AG09319 (cell line): ENCODE results near the gene ZNF385D.

ENCODE experiments used
- DNase-seq: peaks from one replicate; pipeline ENCODE4 v3.0.0-alpha.2; 2010; ENCODE audit warnings: low read depth; ENCODE audit errors: extremely low read depth
- TF ChIP-seq, protein P1 (sequence below): IDR thresholded peaks from 2 replicates; pipeline ENCODE4 v1.5.1; 2011; ENCODE audit warnings: low read depth, mild to moderate bottlenecking, inconsistent platforms, low read length, moderate library complexity

The ZNF385D gene

DNA sequence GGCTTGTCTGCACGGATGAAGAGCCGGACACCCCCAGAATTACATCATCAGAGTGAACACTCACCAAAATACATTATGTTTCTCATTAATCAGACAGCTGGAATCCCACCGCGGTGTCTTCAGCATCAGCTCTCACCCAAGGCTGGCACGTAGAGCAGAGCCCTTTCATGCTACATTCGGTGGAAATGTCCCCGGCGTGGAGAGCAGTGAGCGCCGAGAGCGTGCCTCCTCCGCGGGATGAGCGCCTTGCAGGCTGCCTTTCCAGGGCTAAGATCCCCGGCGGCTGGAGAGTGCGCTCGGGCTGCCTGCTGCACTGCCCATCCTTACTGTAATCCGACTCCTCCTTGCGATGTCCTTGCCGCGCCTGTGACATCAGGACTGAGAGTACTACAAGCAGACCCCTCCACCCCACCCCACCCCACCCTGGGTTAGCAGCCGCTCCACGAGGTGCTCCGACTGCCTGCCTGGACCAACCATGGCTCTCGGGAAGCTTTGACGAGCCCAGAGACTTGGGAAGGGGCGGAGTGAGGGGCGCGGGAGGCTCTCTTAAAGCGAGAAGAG, at the start of gene ZNF385D:
Gene ZNF385D, minus strand, starts transcription at position 380 of the 561 bp plus-strand sequence. Its CDS starts 294 bp downstream, at position 86.
- no peak for DNase-seq

DNA sequence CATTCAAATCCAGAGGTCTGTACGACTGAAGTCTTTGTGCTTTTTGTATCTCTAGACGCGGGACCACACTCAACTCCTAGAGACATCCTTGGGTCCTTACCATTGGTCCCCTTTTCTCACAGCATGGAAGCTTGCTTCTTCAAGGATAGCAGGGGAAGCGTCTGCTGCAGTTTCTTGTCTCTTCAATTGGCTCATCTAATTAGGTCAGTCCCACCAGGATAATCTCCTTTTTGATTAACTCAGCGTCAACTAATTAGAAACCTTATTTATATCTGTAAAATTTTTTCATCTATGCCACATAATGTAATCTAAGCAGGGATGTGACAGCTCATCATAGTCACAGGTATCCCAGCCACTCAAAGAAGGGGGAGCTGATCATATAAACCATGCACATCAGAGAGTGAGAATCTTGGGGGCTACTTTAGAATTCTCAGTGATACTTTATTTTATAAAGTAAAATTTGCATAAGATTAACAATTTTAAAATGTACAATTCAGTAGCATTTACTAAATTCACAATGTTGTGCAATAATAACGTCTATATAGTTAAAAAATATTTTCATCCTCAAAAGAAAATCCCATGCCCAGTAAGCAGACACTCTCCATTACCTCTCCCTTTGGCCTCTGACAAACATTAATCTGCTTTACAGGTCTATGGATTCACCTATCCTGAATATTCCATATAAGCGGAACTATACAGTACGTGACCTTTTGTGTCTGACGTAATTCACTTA, 47.5 kb upstream of the ZNF385D start:
- TF ChIP-seq, protein P1, sequence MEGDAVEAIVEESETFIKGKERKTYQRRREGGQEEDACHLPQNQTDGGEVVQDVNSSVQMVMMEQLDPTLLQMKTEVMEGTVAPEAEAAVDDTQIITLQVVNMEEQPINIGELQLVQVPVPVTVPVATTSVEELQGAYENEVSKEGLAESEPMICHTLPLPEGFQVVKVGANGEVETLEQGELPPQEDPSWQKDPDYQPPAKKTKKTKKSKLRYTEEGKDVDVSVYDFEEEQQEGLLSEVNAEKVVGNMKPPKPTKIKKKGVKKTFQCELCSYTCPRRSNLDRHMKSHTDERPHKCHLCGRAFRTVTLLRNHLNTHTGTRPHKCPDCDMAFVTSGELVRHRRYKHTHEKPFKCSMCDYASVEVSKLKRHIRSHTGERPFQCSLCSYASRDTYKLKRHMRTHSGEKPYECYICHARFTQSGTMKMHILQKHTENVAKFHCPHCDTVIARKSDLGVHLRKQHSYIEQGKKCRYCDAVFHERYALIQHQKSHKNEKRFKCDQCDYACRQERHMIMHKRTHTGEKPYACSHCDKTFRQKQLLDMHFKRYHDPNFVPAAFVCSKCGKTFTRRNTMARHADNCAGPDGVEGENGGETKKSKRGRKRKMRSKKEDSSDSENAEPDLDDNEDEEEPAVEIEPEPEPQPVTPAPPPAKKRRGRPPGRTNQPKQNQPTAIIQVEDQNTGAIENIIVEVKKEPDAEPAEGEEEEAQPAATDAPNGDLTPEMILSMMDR: no peak
- DNase-seq: no peak

More for the DNA sequence above, at the start of gene ZNF385D:
- TF ChIP-seq, protein P1: no peak

GRCh38 chr3:21795921-21796320, 44.9 kb upstream of the ZNF385D start:
- TF ChIP-seq, protein P1: no peak
- DNase-seq: no peak

DNA sequence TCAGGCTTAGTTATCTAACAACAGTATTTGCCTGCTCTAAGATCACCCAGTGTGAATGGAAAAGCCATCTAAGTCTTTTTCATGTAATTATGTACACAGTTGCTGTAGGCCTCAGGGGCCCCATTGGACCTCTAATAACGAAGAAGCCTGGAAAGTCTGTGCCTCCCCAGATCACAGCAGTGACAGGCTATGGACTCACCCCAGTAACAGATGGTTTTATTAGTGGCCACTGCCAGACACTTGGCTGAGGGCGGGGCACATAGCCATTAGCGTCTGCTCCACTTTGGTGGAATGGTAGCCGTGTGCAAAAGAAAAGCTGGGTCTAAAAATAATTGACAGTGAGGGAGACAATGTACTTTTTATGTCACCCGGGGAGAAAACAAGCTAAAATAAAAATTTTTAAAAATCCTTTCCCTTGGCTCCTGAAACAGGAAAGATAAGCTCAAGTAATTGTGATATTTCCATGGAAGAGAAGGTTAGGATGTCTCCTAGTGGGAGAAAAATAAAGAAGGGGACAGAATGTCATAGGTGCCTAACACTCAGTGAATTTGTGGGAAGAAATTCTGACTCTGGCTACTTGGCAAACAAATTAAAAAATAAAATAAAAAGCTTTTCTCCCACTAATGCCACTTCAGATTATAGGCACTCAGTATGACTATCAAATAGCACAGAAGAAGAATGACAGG, 44.3 kb upstream of the ZNF385D start:
- DNase-seq: no peak
- TF ChIP-seq, protein P1: no peak

GRCh38 chr3:21794291-21794690, 43.3 kb upstream of the ZNF385D start:
- DNase-seq: no peak
- TF ChIP-seq, protein P1: no peak

DNA sequence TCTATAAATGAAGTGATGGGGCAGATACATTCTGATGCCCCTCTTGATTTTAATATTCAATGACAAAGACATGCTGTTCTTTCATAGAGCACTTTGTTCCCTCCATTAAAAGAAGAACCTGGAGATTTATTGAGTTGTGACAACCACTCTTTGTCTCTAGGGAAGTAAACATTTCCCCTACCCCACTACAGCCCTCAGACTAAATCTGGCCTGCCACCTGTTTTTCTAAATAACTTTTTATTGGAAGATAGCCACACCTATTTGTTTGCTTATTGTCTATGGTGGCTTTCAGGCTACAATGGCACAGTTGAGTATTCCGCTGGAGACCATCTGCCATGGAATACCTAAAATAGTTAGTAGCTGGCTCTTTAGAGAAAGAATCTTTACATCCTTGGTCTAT, 41.2 kb upstream of the ZNF385D start:
- DNase-seq: no peak
- TF ChIP-seq, protein P1: no peak

- TF ChIP-seq, protein P1: no peak
- DNase-seq: no peak
Observed at GRCh38 chr3:21791356-21791755, 40.3 kb upstream of the ZNF385D start.
